NT2/D1 (cell line): ENCODE measurements around the gene EDA2R.

Source experiments
- DNase-seq: peaks from one replicate; pipeline ENCODE4 v3.0.0-alpha.2; 2011; ENCODE audit warnings: low read depth, low spot score
- H3K27me3 ChIP-seq: 2 replicates; pipeline ENCODE4 v1.6.0; 2011; ENCODE audit warnings: mild to moderate bottlenecking; ENCODE audit not compliant: insufficient read length, insufficient read depth
- H3K36me3 ChIP-seq: 2 replicates; pipeline ENCODE4 v1.6.1; 2011; ENCODE audit warnings: mild to moderate bottlenecking, low read length, mixed read lengths; ENCODE audit not compliant: insufficient read depth, insufficient read length
- H3K4me1 ChIP-seq: 2 replicates; pipeline ENCODE4 v1.5.1; 2011; ENCODE audit not compliant: insufficient read depth, insufficient read length
- H3K4me3 ChIP-seq: 2 replicates; pipeline ENCODE4 v1.5.1; 2011; ENCODE audit warnings: low read depth; ENCODE audit not compliant: insufficient read length
- H3K9ac ChIP-seq: 2 replicates; pipeline ENCODE4 v1.6.0; 2011; ENCODE audit warnings: low read depth; ENCODE audit not compliant: insufficient read length
- H3K9me3 ChIP-seq: 2 replicates; pipeline ENCODE4 v1.5.1; 2011; ENCODE audit warnings: mild to moderate bottlenecking, low read length; ENCODE audit not compliant: insufficient read depth
- SUZ12 ChIP-seq: IDR thresholded peaks from 2 replicates; pipeline ENCODE4 v1.6.1; 2011; ENCODE audit not compliant: insufficient read length, insufficient read depth; ENCODE audit errors: extremely low read depth
- YY1 ChIP-seq: IDR thresholded peaks from 2 replicates; pipeline ENCODE4 v1.6.1; 2011; ENCODE audit not compliant: insufficient read length, insufficient read depth
- ZNF274 ChIP-seq: IDR thresholded peaks from 2 replicates; pipeline ENCODE4 v1.6.1; 2011; ENCODE audit warnings: mild to moderate bottlenecking, low read depth, low read length

Gene EDA2R

DNA sequence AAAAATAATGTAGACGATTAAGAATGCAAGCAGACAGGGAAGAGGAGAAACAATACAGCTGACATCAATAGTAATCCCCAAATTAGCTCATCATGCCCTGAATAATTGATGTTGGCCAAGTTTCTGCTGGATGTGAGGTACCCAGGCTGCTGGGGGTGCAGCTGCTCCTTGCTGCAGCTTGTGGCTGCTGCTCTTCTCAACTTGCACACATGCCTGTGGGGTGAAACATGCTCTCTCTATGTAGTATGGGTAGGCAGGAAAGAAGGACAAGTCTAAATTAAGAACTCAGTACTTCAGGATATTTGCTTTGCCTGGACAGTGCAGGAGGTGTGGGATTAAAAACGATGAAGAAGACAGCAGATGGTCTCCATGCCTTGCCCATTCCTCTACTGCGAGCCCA lies 16.7 kb downstream of the EDA2R start:
- H3K4me3 ChIP-seq, result no peak overlapping the region
- H3K4me1 ChIP-seq, result no peaks in the 10 kb centered on the region
- no peaks in the 10 kb centered on the region for H3K27me3 ChIP-seq
- no peaks in the 10 kb centered on the region for H3K9me3 ChIP-seq
- H3K9ac ChIP-seq, result no peak overlapping the region
- H3K36me3 ChIP-seq, result no peaks in the 10 kb centered on the region
- DNase-seq, result no peak
- TF ChIP-seq YY1, result no peak
- no peak for TF ChIP-seq SUZ12
- TF ChIP-seq ZNF274, result no peak

DNA sequence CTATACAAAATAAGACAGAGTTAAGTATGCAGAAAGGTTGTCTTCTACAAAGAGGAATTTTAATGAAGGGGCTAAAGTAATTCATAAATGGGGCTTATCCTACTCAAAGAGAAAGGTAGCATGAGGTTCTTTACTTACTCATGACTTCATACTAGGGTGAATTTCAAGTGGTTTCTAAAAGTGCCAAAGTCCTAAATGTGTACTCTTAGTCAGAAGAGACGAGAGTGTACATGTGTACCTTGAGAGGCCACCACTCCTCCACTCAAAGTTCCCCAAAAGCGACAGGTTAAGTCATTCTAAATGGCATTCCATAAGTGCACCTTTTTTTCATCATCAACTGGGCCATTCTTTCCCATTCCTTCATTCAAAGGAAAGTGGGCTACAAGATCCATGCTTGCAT lies 21.9 kb downstream of the EDA2R start:
- DNase-seq, result no peak
- Histone ChIP-seq H3K4me1 (no peaks in the 10 kb centered on the region), H3K36me3 (peaks cover 16% of the 10 kb centered on the region), H3K9ac (no peak overlapping the region), H3K9me3 (no peaks in the 10 kb centered on the region), H3K4me3 (no peak overlapping the region), H3K27me3 (no peaks in the 10 kb centered on the region)
- TF ChIP-seq SUZ12 (no peak), ZNF274 (no peak), YY1 (no peak)

DNA sequence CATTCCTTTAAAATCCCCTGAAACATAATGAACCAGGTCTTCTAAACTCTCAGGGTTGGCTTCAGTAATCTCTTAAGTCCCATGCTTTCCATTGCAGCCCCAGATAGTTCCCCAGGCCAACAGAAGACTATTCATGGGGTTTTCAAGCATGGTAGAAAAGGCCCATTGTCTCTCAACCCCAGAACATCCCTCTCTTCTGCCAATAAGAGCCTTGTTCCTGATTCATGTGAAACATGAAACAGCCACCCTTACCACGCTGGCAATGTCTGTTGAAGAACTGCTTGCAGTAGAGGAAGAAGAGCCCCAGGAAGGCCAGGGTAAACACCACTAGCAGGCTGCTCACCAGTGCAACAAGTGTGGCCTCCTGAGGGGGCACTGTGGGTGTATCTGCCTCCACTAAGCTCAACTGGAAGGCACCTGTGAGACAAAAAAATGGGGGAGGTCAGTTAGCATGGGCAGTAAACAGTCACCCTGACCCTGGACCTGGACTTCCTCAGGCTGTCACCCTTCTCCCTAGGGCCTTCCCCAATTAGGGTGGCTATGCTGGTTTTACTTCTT lies 36.4 kb downstream of the EDA2R start:
- Histone ChIP-seq H3K27me3 (no peaks in the 10 kb centered on the region), H3K4me3 (no peak overlapping the region), H3K4me1 (no peaks in the 10 kb centered on the region), H3K9me3 (no peaks in the 10 kb centered on the region), H3K9ac (no peak overlapping the region), H3K36me3 (peaks cover 47% of the 10 kb centered on the region)
- no peak for TF ChIP-seq ZNF274
- no peak for TF ChIP-seq YY1
- no peak for TF ChIP-seq SUZ12
- no peak for DNase-seq

DNA sequence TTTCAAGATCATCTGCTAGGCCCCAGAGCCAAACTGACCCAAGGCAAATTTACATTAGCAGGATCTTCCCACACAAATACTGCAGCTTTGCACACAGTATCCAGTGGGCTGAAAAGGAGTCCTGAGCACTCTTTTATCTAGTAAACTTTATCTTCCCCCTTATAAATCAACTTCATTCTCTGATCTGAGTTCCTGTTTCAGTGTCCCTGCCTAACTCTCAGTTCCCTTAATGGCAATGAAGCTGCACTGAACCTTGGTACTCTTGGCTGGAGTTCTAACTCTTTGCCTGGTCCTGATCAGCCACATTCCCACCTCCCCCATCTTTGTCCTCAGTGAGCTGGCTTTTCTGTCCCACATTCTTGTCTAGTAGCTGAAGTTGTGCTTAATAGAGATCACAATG lies 37.4 kb downstream of the EDA2R start:
- Histone ChIP-seq H3K4me3 (no peak overlapping the region), H3K9ac (no peak overlapping the region), H3K9me3 (no peaks in the 10 kb centered on the region), H3K36me3 (peaks cover 55% of the 10 kb centered on the region), H3K27me3 (no peaks in the 10 kb centered on the region), H3K4me1 (no peaks in the 10 kb centered on the region)
- TF ChIP-seq YY1 (no peak), ZNF274 (no peak), SUZ12 (no peak)
- no peak for DNase-seq

DNA sequence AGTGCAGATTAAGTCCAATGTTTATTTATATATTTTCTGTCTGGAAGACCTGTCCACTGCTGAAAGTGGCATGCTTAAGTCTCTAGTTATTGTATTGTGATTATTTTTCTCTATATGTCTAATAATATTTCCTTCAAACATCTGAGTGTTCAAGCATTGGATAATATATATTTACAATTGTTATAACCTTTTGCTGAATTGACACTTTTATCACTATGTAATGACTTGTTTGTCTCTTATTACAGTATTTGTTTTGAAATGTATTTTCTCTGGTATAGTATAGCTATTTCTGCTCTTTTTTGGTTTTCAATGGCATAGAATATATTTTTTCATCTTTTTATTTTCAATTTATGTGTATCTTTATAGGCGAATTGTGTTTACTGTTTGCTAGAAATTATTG lies 59.7 kb downstream of the EDA2R start:
- H3K36me3 ChIP-seq, result no peaks in the 10 kb centered on the region
- H3K4me3 ChIP-seq, result no peak overlapping the region
- TF ChIP-seq YY1, result no peak
- H3K4me1 ChIP-seq, result no peaks in the 10 kb centered on the region
- DNase-seq, result no peak
- H3K9ac ChIP-seq, result no peak overlapping the region
- H3K27me3 ChIP-seq, result no peaks in the 10 kb centered on the region
- no peaks in the 10 kb centered on the region for H3K9me3 ChIP-seq

DNA sequence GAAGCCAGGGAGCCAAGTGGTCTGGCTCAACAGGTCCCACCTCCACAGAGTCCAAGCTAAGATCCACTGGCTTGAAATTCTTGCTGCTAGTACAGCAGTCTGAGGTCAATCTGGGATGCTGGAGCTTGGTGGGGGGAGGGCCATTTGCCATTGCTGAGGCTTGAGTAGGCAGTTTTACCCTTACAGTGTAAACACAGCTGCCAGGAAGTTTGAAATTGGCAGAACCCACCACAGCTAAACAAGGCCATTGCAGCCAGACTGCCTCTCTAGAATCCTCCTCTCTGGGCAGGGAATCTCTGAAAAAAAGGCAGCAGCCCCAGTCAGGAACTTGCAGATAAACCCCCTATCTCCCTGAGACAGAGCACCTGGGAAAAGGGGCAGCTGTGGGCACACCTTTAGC lies 84.9 kb downstream of the EDA2R start:
- no peaks in the 10 kb centered on the region for H3K4me1 ChIP-seq
- no peaks in the 10 kb centered on the region for H3K27me3 ChIP-seq
- H3K9me3 ChIP-seq, result no peaks in the 10 kb centered on the region
- no peak for DNase-seq
- no peak overlapping the region for H3K9ac ChIP-seq
- no peak overlapping the region for H3K4me3 ChIP-seq
- TF ChIP-seq SUZ12, result no peak
- no peak for TF ChIP-seq ZNF274
- no peak for TF ChIP-seq YY1
- no peaks in the 10 kb centered on the region for H3K36me3 ChIP-seq

DNA sequence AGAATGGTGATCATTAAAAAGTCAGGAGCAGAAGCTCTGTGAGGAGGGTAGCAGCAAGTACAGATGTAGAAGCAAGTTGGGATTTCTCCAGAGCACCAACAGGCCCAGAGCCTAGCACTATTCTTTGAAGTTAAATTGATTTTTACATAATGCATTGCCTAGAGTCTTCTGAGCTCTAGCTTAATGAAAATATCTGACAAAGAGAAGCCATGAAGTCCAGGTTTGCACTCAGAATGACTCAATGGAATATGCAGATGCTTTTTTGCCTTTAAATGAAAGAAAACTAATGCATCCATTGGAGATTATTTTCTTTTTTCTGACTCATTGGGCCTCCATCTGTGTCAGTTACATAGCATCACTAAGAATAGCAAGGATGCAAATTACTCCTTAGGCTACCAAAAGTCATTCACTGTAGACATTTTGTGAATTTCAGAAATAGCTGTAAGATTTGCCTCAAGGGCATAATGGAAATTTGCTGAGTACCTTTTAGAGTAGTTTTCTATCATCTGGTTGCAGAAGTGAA lies 91.0 kb downstream of the EDA2R start:
- H3K4me1 ChIP-seq, result no peaks in the 10 kb centered on the region
- DNase-seq, result no peak
- no peaks in the 10 kb centered on the region for H3K9me3 ChIP-seq
- no peak overlapping the region for H3K9ac ChIP-seq
- H3K4me3 ChIP-seq, result no peak overlapping the region
- TF ChIP-seq YY1, result no peak
- no peak for TF ChIP-seq ZNF274
- no peak for TF ChIP-seq SUZ12
- H3K27me3 ChIP-seq, result no peaks in the 10 kb centered on the region
- H3K36me3 ChIP-seq, result no peaks in the 10 kb centered on the region
